GM12872 (cell line): ENCODE results near the gene LRFN2.

Source experiments
- CTCF ChIP-seq: IDR thresholded peaks from 3 replicates; pipeline ENCODE4 v1.5.1; 2011; ENCODE audit warnings: low read depth, mild to moderate bottlenecking, low read length, moderate library complexity; ENCODE audit not compliant: insufficient read depth

LRFN2 gene

GRCh38 chr6:40537446-40537845 lies 49.7 kb downstream of the LRFN2 start:
- no peak for TF ChIP-seq CTCF

- TF ChIP-seq CTCF: no peak
Observed at GRCh38 chr6:40536442-40536841, 50.7 kb downstream of the LRFN2 start.

DNA sequence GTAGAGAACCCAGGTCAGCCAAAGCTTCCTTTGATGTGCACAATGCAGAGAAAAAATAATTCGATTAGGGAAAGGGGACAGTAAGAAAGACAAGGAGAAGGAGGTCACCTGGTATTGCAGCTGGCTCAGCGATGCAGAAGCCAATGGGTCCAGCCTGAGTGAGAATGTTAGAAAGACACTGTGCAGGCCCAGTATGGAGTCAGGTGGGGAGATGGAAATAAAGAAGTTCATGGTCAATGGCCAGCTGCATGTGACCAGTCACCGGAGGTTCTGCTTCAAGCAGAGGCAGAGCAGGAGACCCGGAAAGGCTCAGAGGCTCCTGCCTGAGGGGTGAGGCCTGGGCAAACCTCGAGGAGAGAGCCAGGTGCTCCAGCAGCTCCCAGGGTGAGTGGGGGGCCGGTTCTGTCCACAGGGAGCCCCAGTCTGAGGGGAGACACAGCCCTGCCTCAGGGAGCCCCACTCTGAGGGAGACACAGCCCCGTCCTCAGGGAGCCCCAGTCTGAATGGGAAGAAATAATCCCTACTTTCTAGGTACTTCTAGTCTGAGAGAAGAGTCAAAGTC lies 51.3 kb downstream of the LRFN2 start:
- no peak for TF ChIP-seq CTCF

GRCh38 chr6:40535110-40535818 lies 51.9 kb downstream of the LRFN2 start:
- no peak for TF ChIP-seq CTCF

DNA sequence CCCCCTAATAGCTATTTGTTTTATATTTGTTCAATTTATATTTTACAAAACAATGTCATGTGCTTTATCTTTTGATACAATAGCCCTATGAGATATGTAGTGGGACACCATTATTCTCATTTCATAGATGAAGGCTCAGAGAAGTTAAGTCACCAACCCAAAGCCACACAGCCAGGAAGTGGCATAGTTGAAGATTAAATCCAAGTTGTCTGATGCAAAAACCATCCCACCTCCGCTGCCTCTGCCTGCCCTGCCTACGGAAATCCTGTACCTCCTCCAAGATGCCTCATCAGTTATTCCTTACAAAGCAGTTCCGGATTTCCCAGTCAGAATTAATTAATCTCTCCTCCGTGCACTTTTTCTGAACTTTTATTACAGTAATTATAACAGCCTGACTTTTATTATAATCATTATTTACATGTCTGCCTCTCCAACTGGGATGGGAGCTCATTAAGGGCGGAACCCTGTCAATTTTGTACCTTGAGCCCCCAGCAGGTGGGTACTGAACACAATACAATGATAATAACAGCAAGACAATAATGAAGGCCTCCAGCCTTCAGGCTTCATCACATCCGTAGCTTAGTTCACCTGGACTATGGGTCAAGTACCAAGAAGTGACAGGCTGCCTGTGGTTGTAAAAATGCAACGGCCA lies 54.7 kb downstream of the LRFN2 start:
- no peak for TF ChIP-seq CTCF

GRCh38 chr6:40529919-40530318 lies 57.2 kb downstream of the LRFN2 start:
- TF ChIP-seq CTCF: no peak

- TF ChIP-seq CTCF: no peak
Observed at GRCh38 chr6:40529040-40529439, 58.1 kb downstream of the LRFN2 start.
